ENCODE results near the gene PPP2R5E. TPM values are rescaled to one million over a fixed set of nuclear protein-coding genes. Genes with fewer than 3 reads are reported as not detected.

The PPP2R5E gene
- total and polyA plus RNA-seq, 4 donors = 6.0 to 13.1 (median 8.4) TPM

GRCh38 chr14:63555572-63555971 is 12.4 kb upstream of the PPP2R5E start:
- H3K9ac ChIP-seq (ENCODE audit: low read depth in 1 of 2, low read length in 2 of 2) = no peak overlapping the region
- H3K27ac ChIP-seq (ENCODE audit: low read depth in 1 of 2, low read length in 2 of 2) = no peak overlapping the region
- H3K36me3 ChIP-seq (ENCODE audit: control insufficient read depth in 4 of 4, insufficient read depth in 3 of 4, low read depth in 1 of 4, low read length in 3 of 4) = no peaks in the 10 kb centered on the region
- DNase-seq (ENCODE audit: low spot score) = no peak
- no peaks in the 10 kb centered on the region for H3K9me3 ChIP-seq (ENCODE audit: control insufficient read depth in 4 of 4, low read length in 3 of 4)
- TF ChIP-seq FOXA1 (IDR thresholded peaks at IDR 0.05) (no peak), MAX (IDR thresholded peaks at IDR 0.05) (no peak), GABPA (IDR thresholded peaks at IDR 0.05 in 1 of 2, conservative IDR thresholded peaks at IDR 0.05 in 1 of 2) (no peak), NR2F2 (IDR thresholded peaks at IDR 0.05) (no peak), HNF4A (conservative IDR thresholded peaks at IDR 0.05) (no peak), RAD21 (IDR thresholded peaks at IDR 0.05) (no peak), TAF1 (conservative IDR thresholded peaks at IDR 0.05) (no peak)
- H3K4me1 ChIP-seq (ENCODE audit: control insufficient read depth in 4 of 4, insufficient read depth in 4 of 4, low read length in 3 of 4) = no peaks in the 10 kb centered on the region
- no peak overlapping the region for H3K4me3 ChIP-seq (ENCODE audit: low read depth in 1 of 3, low read length in 3 of 3)
- H3K27me3 ChIP-seq (ENCODE audit: control insufficient read depth in 4 of 4, insufficient read depth in 4 of 4, low read length in 3 of 4) = no peaks in the 10 kb centered on the region
- 84% methylated on average over 7 of the region's 7 CpGs for WGBS

- no peaks in the 10 kb centered on the region for H3K4me1 ChIP-seq (ENCODE audit: control insufficient read depth in 4 of 4, insufficient read depth in 4 of 4, low read length in 3 of 4)
- H3K9ac ChIP-seq (ENCODE audit: low read depth in 1 of 2, low read length in 2 of 2) = no peak overlapping the region
- no peak overlapping the region for H3K27ac ChIP-seq (ENCODE audit: low read depth in 1 of 2, low read length in 2 of 2)
- no peak for DNase-seq (ENCODE audit: low spot score)
- H3K9me3 ChIP-seq (ENCODE audit: control insufficient read depth in 4 of 4, low read length in 3 of 4) = no peaks in the 10 kb centered on the region
- 69% methylated on average over 3 of the region's 3 CpGs for WGBS
- no peaks in the 10 kb centered on the region for H3K36me3 ChIP-seq (ENCODE audit: control insufficient read depth in 4 of 4, insufficient read depth in 3 of 4, low read depth in 1 of 4, low read length in 3 of 4)
- H3K4me3 ChIP-seq (ENCODE audit: low read depth in 1 of 3, low read length in 3 of 3) = no peak overlapping the region
- no peaks in the 10 kb centered on the region for H3K27me3 ChIP-seq (ENCODE audit: control insufficient read depth in 4 of 4, insufficient read depth in 4 of 4, low read length in 3 of 4)
- TF ChIP-seq HNF4G (IDR thresholded peaks at IDR 0.05) (no peak), YY1 (IDR thresholded peaks at IDR 0.05) (no peak), ATF3 (IDR thresholded peaks at IDR 0.05) (no peak), TAF1 (conservative IDR thresholded peaks at IDR 0.05) (no peak), ZBTB33 (IDR thresholded peaks at IDR 0.05) (no peak), GABPA (IDR thresholded peaks at IDR 0.05 in 1 of 2, conservative IDR thresholded peaks at IDR 0.05 in 1 of 2) (no peak), EGR1 (IDR thresholded peaks at IDR 0.05; ENCODE audit: low read depth in 2 of 2) (no peak), RXRA (IDR thresholded peaks at IDR 0.05) (no peak), FOXA1 (IDR thresholded peaks at IDR 0.05) (no peak), MAX (IDR thresholded peaks at IDR 0.05) (no peak), CTCF (IDR thresholded peaks at IDR 0.05; ENCODE audit: low read depth, low read length, missing input control) (no peak), JUND (IDR thresholded peaks at IDR 0.05) (no peak), HNF4A (conservative IDR thresholded peaks at IDR 0.05) (no peak), NR2F2 (IDR thresholded peaks at IDR 0.05) (no peak), REST (IDR thresholded peaks at IDR 0.05) (no peak), RAD21 (IDR thresholded peaks at IDR 0.05) (no peak), FOXA2 (IDR thresholded peaks at IDR 0.05) (no peak), SP1 (IDR thresholded peaks at IDR 0.05) (no peak)
These were observed 8.2 kb upstream of the PPP2R5E start for GRCh38 chr14:63551332-63551731.

Measured in liver (tissue), 9 donors.